ENCODE results near the gene PIK3CD.
A peak's percentile ranks its signal among the peaks of the same experiment; 100 is the strongest.
"Not testable (repeated sequence)": the region's sequence is repeated elsewhere in the genome, so short reads cannot be mapped to it uniquely, and the experiment has no call there.

The PIK3CD gene

DNA sequence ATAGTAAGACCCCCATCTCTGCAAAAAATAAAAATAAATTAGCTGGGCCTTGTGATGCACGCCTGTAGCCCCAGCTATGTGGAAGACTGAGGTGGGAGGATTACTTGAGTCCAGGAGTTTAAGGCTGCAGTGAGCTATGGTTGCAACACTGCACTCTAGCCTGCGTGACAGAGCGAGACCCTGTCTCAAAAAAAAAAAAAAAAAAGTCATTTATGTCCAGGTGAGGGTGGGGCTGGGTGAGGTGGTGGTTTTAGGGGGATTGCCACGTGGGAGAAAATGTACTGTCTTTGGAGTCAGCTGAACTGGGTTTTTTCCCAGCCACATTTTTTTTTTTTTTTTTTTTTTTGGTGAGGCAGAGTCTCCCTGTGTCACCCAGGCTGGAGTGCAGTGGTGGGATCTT is 6.7 kb downstream of the PIK3CD start:
- peak overlapping the region; percentile 93 for H3K27ac Mint-ChIP-seq
- H3K9me3 Mint-ChIP-seq, result no peaks in the 10 kb centered on the region
- H3K4me1 Mint-ChIP-seq, result peaks cover 83% of the 10 kb centered on the region
- H3K36me3 Mint-ChIP-seq, result peaks cover 2% of the 10 kb centered on the region
- H3K27me3 Mint-ChIP-seq, result no peaks in the 10 kb centered on the region
- peak overlapping the region; percentile 63 for H3K4me3 Mint-ChIP-seq

DNA sequence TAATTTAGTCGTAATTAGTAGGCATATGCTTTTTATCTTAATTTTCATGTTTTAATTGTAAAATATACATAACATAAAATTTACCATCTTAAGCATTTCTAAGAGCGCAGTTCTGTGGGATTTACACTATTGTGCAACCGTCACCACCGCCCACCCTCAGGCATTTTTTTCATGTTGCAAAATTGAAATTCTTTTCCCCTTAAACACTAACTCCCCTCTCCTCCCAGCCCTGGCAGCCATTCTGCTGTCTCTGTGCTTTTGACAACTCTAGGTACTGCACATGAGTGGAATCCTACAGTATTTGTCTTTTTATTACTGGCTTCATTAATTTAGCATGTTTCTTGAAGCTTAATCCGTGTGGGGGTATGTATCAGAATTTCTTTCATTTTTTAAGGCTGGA is 7.8 kb downstream of the PIK3CD start:
- Mint-ChIP-seq H3K27me3 (no peaks in the 10 kb centered on the region), H3K36me3 (peaks cover 4% of the 10 kb centered on the region), H3K27ac (peak overlapping the region; percentile 94), H3K4me1 (peaks cover 73% of the 10 kb centered on the region), H3K9me3 (no peaks in the 10 kb centered on the region), H3K4me3 (peak overlapping the region; percentile 12)

DNA sequence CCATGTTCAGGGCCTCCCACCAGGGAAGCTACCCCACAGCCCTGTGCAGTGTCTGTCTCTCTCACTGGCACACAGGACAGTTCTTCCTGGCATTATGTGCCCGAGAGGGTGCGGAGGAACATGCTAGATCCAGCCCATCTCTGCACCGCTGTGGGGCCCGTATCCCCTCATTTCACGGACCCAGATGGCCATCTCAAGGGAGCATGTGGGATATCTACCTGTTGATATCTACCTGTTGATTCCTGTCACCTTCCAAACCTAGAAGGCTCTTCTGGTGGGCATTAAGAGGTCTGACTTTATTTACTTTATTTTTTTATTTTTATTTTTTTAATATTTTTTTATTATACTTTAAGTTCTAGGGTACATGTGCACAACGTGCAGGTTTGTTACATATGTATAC is 11.7 kb downstream of the PIK3CD start:
- peaks cover 60% of the 10 kb centered on the region for H3K4me1 Mint-ChIP-seq
- H3K36me3 Mint-ChIP-seq, result peaks cover 5% of the 10 kb centered on the region
- no peak overlapping the region for H3K4me3 Mint-ChIP-seq
- H3K27ac Mint-ChIP-seq, result no peak overlapping the region
- no peaks in the 10 kb centered on the region for H3K9me3 Mint-ChIP-seq
- H3K27me3 Mint-ChIP-seq, result no peaks in the 10 kb centered on the region

DNA sequence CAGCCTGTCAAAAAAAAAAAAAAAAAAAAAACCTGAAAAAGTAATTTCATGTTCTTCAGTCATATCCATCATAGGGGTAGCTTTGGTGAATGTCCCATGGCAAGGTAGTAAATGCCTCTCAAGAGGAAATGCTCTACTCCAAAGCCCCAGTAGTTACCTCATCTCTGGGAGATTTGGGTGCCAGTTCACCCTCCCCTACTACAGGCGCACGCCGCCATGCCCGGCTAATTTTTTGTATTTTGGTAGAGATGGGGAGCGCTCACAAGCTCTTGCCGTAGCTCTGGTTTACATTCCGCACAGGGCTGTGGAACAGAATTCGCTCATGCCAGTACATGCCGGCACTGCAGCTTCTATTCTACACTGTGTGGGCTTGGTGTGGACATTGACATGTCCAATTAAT is 13.7 kb downstream of the PIK3CD start:
- peaks cover 58% of the 10 kb centered on the region for H3K4me1 Mint-ChIP-seq
- H3K9me3 Mint-ChIP-seq, result no peaks in the 10 kb centered on the region
- peak overlapping the region; percentile 84 for H3K27ac Mint-ChIP-seq
- no peaks in the 10 kb centered on the region for H3K27me3 Mint-ChIP-seq
- H3K36me3 Mint-ChIP-seq, result peaks cover 5% of the 10 kb centered on the region
- H3K4me3 Mint-ChIP-seq, result no peak overlapping the region

DNA sequence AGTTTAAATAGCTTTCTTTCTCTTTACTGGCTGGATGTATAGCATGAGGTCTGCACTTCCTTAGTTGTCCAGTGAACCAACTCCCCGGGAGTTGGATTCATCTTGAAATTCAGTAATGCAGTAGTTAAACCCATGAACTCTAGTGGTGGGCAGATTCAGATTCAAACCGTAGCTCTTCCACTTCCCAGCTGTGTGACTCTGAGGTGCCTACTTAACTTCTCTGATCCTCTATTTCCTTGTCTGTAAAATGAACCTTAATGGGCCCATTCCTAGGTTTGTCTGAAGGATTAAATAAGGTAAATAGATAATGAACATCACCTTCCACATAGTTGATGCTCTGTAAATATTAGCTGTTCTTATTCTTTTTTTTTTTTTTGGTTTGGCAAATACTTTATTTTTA is 16.5 kb downstream of the PIK3CD start:
- Mint-ChIP-seq H3K4me1 (peaks cover 62% of the 10 kb centered on the region), H3K36me3 (peaks cover 17% of the 10 kb centered on the region), H3K9me3 (no peaks in the 10 kb centered on the region), H3K4me3 (no peak overlapping the region), H3K27me3 (no peaks in the 10 kb centered on the region), H3K27ac (peak overlapping the region; percentile 88)

DNA sequence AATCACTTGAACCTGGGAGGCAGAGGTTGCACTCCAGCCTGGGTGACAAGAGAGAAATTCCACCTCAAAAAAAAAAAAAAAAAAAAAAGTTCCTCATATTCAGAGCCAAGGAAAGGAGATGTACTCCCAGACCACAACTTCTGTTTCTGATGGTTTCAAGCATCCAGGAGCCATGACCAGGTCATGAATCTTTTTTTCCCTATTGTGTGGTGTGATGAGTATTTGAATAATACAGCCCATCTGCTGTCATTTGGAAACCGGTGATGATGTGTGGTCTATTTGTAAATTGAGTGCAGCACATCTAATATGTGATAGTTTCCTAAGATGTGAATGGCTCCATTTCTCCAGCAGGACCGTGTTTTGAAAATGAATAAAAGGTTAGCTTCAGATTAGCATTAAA is 18.6 kb downstream of the PIK3CD start:
- Mint-ChIP-seq H3K27ac (peak overlapping the region; percentile 97), H3K36me3 (peaks cover 15% of the 10 kb centered on the region), H3K4me1 (peaks cover 60% of the 10 kb centered on the region), H3K4me3 (peak overlapping the region; percentile 57), H3K27me3 (no peaks in the 10 kb centered on the region), H3K9me3 (no peaks in the 10 kb centered on the region)

DNA sequence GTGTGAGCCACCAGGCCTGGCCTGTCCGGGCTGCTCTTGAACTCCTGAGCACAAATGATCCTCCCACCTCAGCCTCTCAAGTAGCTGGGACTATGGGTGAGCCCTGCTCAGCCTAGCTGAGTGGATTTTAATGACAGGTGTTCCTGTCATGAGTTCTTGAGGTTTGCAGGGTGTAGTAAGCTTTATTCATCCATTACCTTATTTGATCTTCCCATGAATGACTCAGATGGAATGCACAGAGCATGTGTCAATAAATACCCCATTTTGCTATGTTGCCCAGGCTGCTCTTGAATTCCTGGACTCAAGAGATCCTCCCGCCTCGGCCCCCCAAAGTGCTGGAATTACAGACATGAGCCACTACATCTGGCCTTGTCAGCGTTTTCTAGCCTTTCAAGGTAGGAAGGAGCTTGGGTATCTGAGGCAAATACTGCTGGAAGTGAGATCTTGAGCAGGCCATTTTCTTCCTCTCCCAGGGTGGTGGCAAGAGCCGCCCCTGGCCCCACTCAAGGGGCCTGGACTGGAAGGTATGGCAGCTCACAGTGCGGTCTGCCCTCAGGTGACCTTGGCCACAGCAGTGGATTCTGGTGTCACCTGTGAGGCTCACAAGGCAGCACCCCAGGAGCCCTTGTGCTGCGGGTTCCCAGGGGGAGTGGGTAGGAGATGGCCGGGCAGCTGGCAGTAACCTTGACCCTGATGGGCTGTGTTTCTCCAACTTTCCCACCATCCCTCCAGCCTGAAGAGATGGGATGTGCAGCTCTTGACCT is 20.0 kb downstream of the PIK3CD start:
- H3K36me3 Mint-ChIP-seq, result peaks cover 15% of the 10 kb centered on the region
- H3K9me3 Mint-ChIP-seq, result no peaks in the 10 kb centered on the region
- peak overlapping the region; percentile 97 for H3K27ac Mint-ChIP-seq
- H3K27me3 Mint-ChIP-seq, result no peaks in the 10 kb centered on the region
- H3K4me1 Mint-ChIP-seq, result peaks cover 58% of the 10 kb centered on the region
- peak overlapping the region; percentile 67 for H3K4me3 Mint-ChIP-seq

DNA sequence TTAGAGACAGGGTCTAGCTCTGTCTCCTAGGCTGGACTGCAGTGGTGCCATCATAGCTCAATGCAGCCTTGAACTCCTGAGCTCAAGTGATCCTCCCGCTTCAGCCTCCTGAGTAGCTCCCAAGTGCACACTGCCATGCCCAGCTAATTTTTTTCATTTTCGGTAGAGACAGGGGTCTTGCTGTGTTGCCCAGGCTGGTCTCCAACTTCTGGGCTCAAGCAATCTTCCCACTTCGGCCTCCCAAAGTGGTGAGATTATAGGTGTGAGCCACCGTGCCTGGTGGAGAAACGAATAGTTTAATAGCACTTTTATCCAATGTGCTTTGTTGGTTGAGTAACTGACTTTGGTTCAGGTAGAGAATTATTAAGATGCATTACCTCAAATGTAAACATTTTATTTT is 20.9 kb downstream of the PIK3CD start:
- H3K27me3 Mint-ChIP-seq, result no peaks in the 10 kb centered on the region
- H3K4me3 Mint-ChIP-seq, result no peak overlapping the region
- peaks cover 15% of the 10 kb centered on the region for H3K36me3 Mint-ChIP-seq
- no peaks in the 10 kb centered on the region for H3K9me3 Mint-ChIP-seq
- H3K27ac Mint-ChIP-seq, result peak overlapping the region; percentile 89
- peaks cover 66% of the 10 kb centered on the region for H3K4me1 Mint-ChIP-seq

DNA sequence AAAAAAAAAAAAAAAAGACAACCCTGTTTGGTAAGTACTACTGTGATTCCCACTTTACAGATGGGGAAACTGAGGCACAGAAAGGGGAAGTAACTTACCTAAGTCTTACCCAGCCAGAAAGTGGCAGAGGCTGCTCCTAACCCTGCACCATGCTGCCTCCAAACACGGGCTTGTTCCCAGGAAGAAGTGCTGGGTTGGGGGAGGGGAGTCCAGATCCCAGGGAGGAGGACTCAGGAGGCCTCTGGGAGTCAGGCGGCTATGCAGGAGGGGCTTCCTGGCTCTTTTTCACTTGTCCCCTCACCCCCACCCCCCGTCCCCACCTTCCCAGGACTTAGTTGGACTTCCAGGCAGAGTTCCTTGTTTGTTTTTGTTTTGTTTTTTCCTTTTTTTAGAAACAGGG is 23.9 kb downstream of the PIK3CD start:
- H3K27ac Mint-ChIP-seq, result no peak overlapping the region
- H3K4me1 Mint-ChIP-seq, result peaks cover 65% of the 10 kb centered on the region

DNA sequence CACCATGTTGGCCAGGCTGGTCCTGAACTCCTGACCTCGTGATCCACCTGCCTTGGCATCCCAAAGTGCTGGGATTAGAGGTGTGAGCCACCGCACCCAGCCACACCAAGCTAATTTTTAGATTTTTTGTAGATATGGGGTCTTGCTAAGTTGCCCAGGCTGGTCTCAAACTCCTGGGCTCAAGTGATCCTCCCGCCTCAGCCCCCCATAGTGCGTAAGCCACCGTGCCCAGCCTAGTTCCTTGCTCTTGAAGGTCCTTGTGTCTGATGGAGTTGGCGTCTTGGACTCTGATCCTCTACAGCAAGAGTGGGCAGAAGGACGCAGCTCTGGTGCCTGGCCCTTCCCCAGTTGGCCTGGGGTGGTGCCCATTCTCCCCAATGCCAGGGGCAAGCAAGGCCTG is 24.6 kb downstream of the PIK3CD start:
- H3K4me3 Mint-ChIP-seq, H3K27me3 Mint-ChIP-seq, H3K9me3 Mint-ChIP-seq: not testable (repeated sequence)
- Mint-ChIP-seq H3K27ac (peak overlapping the region; percentile 87), H3K36me3 (peaks cover 14% of the 10 kb centered on the region), H3K4me1 (peaks cover 64% of the 10 kb centered on the region)

More for the DNA sequence above, 23.9 kb downstream of the PIK3CD start:
- H3K27me3 Mint-ChIP-seq, result no peaks in the 10 kb centered on the region
- H3K4me3 Mint-ChIP-seq, result no peak overlapping the region
- H3K36me3 Mint-ChIP-seq, result peaks cover 16% of the 10 kb centered on the region
- no peaks in the 10 kb centered on the region for H3K9me3 Mint-ChIP-seq

DNA sequence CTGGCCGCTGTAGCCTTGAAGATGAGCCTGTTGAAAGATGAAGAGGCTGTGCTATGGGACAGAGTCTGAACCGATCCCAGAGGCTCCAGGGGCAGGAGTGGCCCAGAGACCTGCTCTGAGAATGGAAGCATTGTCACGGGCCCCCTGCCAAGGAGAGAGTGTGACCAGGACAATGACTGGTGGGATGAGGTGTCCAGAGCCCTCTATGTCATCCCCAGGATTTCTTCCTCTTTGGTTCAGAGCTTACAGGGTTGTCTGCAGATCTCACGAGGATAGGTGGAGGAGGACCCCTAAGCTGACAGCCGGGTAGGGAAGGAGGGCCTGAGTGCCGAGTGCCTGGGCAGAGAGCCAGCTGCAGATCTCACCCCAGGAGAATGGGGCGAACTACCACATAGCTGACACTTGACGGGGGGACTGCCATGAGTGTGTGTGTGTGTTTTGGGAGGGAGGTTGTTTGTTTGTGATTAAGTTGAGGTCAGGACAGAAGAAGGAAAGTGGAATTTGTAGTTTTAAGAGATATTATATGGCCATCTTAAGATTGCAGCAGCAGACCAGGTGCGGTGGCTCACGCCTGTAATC is 25.4 kb downstream of the PIK3CD start:
- Mint-ChIP-seq H3K4me1 (peaks cover 64% of the 10 kb centered on the region), H3K27me3 (no peaks in the 10 kb centered on the region), H3K36me3 (peaks cover 9% of the 10 kb centered on the region), H3K4me3 (peak overlapping the region; percentile 31), H3K27ac (peak overlapping the region; percentile 87), H3K9me3 (no peaks in the 10 kb centered on the region)

DNA sequence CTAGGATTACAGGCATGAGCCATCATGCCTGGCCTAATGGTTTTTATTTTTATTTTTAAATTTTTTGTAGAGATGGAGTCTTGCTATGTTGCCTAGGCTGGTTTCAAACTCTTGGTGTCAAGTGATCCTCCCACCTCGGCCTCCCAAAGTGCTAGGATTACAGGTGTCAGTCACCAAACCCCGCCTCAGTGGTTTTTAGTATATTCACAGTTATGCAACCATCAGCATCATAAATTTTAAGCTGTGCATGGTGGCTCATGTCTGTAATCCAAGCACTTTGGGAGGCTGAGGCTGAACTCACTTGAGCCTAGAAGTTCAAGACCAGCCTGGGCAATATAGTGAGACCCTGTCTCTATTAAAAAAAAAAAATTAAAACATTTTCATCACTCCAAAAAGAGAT is 28.6 kb downstream of the PIK3CD start:
- Mint-ChIP-seq H3K27ac (peak overlapping the region; percentile 84), H3K36me3 (peaks cover 11% of the 10 kb centered on the region), H3K4me3 (no peak overlapping the region), H3K4me1 (peaks cover 62% of the 10 kb centered on the region), H3K9me3 (no peaks in the 10 kb centered on the region), H3K27me3 (no peaks in the 10 kb centered on the region)

DNA sequence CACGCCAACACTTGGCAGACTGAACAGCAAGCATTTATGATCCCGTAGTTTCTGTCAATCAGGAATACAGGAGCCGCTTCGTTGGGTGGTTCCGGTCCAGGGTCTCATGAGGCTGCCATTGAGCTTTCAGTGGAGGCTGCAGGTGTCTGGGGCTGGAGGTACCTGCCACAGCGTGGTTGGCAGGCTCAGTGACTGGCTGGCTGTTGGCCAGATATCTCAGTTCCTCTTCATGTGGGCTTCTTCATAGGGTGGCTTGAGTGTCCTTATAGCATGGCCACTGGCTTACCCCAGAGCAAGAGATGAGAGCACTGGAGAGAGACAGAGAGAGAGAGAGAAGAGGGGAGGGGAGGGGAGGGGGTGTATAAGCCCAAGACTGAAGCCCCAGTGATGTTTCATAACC is 29.3 kb downstream of the PIK3CD start:
- H3K27me3 Mint-ChIP-seq, result no peaks in the 10 kb centered on the region
- peaks cover 65% of the 10 kb centered on the region for H3K4me1 Mint-ChIP-seq
- no peaks in the 10 kb centered on the region for H3K9me3 Mint-ChIP-seq
- peak overlapping the region; percentile 84 for H3K27ac Mint-ChIP-seq
- peaks cover 11% of the 10 kb centered on the region for H3K36me3 Mint-ChIP-seq
- no peak overlapping the region for H3K4me3 Mint-ChIP-seq

DNA sequence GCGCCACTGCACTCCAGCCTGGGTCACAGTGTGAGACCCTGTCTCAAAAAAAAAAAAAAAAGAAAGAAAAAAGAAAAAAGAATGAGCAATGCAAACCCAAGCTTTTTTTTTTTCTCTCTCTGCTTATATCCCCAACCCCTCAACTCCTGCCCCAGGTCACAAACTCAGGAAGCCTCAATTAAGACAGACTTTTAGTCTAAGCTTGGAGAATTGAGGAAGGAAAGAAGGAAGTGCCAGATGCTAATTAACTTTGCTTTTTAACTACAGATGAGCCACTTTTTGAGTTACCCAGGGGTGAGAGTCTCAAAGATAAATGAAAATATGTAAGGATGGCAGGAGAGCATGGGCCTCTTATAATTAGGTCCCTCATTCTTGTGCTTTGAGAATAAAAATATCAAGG is 33.3 kb downstream of the PIK3CD start:
- H3K9me3 Mint-ChIP-seq, result no peaks in the 10 kb centered on the region
- peaks cover 62% of the 10 kb centered on the region for H3K4me1 Mint-ChIP-seq
- H3K36me3 Mint-ChIP-seq, result peaks cover 5% of the 10 kb centered on the region
- no peaks in the 10 kb centered on the region for H3K27me3 Mint-ChIP-seq
- peak overlapping the region; percentile 86 for H3K27ac Mint-ChIP-seq
- no peak overlapping the region for H3K4me3 Mint-ChIP-seq

DNA sequence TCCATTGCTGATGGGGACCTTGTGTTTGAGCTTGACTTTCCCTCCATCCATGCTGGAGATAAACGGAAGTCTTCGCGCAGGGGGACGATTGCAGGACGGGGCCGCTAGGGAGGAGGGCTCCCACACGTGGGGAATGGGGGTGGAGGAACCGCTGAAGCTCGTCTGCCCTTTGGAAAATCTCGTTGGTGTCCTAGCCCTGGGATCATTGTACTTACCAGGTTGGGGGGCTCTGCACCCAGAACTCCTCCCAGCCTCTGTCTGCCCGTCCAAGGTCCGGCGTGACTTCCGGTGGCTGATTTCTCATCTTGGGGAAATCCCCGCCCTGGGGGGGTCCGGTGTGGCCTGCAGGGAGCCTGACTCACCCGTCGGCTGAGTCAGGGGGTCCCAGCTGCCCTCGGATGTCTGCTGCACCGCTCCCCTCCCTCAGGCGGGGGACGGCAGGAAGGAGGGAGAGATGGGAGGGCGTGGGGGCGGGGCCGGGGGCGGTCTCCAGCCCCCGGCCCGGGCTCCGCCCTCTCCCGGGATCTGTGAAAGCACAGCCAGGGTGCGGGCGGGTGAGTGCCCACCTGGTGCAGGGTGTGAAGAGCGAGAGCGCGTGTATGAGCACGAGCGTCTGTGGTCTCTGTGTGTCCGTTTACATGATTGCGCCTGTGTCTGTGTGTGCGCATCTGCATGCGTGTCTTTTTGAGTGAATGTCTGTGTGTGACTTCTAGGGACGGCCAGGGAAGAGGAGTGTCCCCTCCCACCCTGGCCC is 35.8 kb downstream of the PIK3CD start:
- peak overlapping the region; percentile 83 for H3K4me3 Mint-ChIP-seq
- no peaks in the 10 kb centered on the region for H3K27me3 Mint-ChIP-seq
- H3K27ac Mint-ChIP-seq, result peak overlapping the region; percentile 92
- peaks cover 73% of the 10 kb centered on the region for H3K4me1 Mint-ChIP-seq
- peaks cover 7% of the 10 kb centered on the region for H3K36me3 Mint-ChIP-seq
- H3K9me3 Mint-ChIP-seq, result no peaks in the 10 kb centered on the region
